Lower lobe of right lung (tissue), 2 donors: ENCODE results near the gene NEU3. TPM values are rescaled to one million over a fixed set of nuclear protein-coding genes. Genes with fewer than 3 reads are reported as not detected.
"Not testable (repeated sequence)": the region's sequence is repeated elsewhere in the genome, so short reads cannot be mapped to it uniquely, and the experiment has no call there.

Experiments
- ATAC-seq, 2 donors: fragments of 200-7000 bp; cut with Tn5 transposase; one replicate each; pipeline ENCODE4 v1.9.1; 2020 to 2022; ENCODE audit warnings: mild to moderate bottlenecking in 2 of 2, moderate library complexity in 2 of 2
- DNase-seq: peaks from one replicate; pipeline ENCODE4 v3.0.0-alpha.2; 2020
- H3K27ac ChIP-seq: fragments of 200-600 bp; one replicate; pipeline ENCODE4 v1.8.0; 2022
- H3K27me3 ChIP-seq: fragments of 200-600 bp; one replicate; pipeline ENCODE4 v1.8.0; 2022; ENCODE audit warnings: low read depth
- H3K36me3 ChIP-seq: fragments of 200-600 bp; one replicate; pipeline ENCODE4 v1.8.0; 2022; ENCODE audit warnings: mild to moderate bottlenecking
- H3K4me1 ChIP-seq: fragments of 200-600 bp; one replicate; pipeline ENCODE4 v1.8.0; 2022
- H3K4me3 ChIP-seq: fragments of 200-600 bp; one replicate; pipeline ENCODE4 v1.8.0; 2022; ENCODE audit warnings: mild to moderate bottlenecking
- H3K9me3 ChIP-seq: fragments of 200-600 bp; one replicate; pipeline ENCODE4 v1.8.0; 2022
- CTCF ChIP-seq: fragments of 200-600 bp; IDR thresholded peaks from one replicate; pipeline ENCODE4 v1.8.0; 2022; ENCODE audit warnings: antibody characterized with exemption, mild to moderate bottlenecking
- intact Hi-C: fragments of 100-400 bp; cut with DNase I; formaldehyde crosslinking; loops from one replicate; pipeline ENCODE4 v1.11.0; 2022
- total RNA-seq: library from RNA; stranded (reverse); fragmentation: NEBNext Ultra II Directional; extraction: Animal tissue kit (Norgen Biotek cat#: 25700); gene quantifications from one replicate; pipeline ENCODE4 v1.2.1, GENCODE V29; 2021
- donor health status: DM: no; HTN: yes; CAD: no; lungs with severe emphysema.

Gene NEU3
- total RNA-seq, 1 donor from 2014 or later = 10.7 TPM

DNA sequence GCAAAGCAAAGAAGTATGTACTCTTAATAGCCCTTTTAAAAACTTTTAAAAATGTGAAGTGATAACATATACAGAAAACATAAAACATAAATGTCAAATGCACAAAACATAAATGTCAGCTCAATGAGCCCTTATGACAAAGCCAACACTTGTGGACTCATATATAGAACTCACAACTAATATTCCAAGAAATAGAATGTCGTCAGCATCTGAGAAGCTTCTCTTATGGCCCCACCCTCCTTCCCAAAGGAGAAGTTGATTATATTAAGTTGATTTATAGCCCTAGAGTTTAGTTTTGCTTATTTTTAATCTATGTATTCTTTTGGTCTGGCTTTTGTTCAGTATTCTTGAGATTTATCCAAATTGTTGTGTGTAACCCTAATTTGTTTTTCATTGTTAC is 13.8 kb downstream of the NEU3 start:
- no peak for DNase-seq
- TF ChIP-seq CTCF = no peak
- Histone ChIP-seq H3K36me3 (peaks cover 23% of the 10 kb centered on the region), H3K4me1 (no peaks in the 10 kb centered on the region), H3K27ac (no peak overlapping the region), H3K27me3 (no peaks in the 10 kb centered on the region), H3K4me3 (no peak overlapping the region), H3K9me3 (no peaks in the 10 kb centered on the region)
- ATAC-seq = no peak
- intact Hi-C loops = no loop called here

GRCh38 chr11:75004215-75004614 is 15.5 kb downstream of the NEU3 start:
- Histone ChIP-seq H3K27me3 (no peaks in the 10 kb centered on the region), H3K4me1 (no peaks in the 10 kb centered on the region), H3K36me3 (peaks cover 30% of the 10 kb centered on the region), H3K9me3 (no peaks in the 10 kb centered on the region), H3K27ac (no peak overlapping the region), H3K4me3 (no peak overlapping the region)
- DNase-seq (no peak), ATAC-seq (no peak)
- intact Hi-C loops = no loop called here
- no peak for TF ChIP-seq CTCF

- DNase-seq (no peak), ATAC-seq (no peak)
- Histone ChIP-seq H3K4me1 (no peaks in the 10 kb centered on the region), H3K27me3 (no peaks in the 10 kb centered on the region), H3K36me3 (peaks cover 23% of the 10 kb centered on the region), H3K4me3 (no peak overlapping the region), H3K9me3 (no peaks in the 10 kb centered on the region), H3K27ac (no peak overlapping the region)
- no peak for TF ChIP-seq CTCF
- intact Hi-C loops = no loop called here
These were observed 22.6 kb downstream of the NEU3 start for GRCh38 chr11:75011357-75011756.

GRCh38 chr11:75011872-75012271 is 23.1 kb downstream of the NEU3 start:
- H3K4me3 ChIP-seq = no peak overlapping the region
- H3K36me3 ChIP-seq = peaks cover 18% of the 10 kb centered on the region
- ATAC-seq (no peak), DNase-seq (no peak)
- H3K9me3 ChIP-seq = no peaks in the 10 kb centered on the region
- H3K27me3 ChIP-seq = no peaks in the 10 kb centered on the region
- no peak overlapping the region for H3K27ac ChIP-seq
- no peaks in the 10 kb centered on the region for H3K4me1 ChIP-seq
- no peak for TF ChIP-seq CTCF
- intact Hi-C loops = no loop called here

- no peaks in the 10 kb centered on the region for H3K27me3 ChIP-seq
- H3K27ac ChIP-seq = no peak overlapping the region
- intact Hi-C loops = no loop called here
- peaks cover 8% of the 10 kb centered on the region for H3K36me3 ChIP-seq
- H3K4me1 ChIP-seq = no peaks in the 10 kb centered on the region
- TF ChIP-seq CTCF = no peak
- H3K9me3 ChIP-seq = no peaks in the 10 kb centered on the region
- ATAC-seq (no peak), DNase-seq (no peak)
- no peak overlapping the region for H3K4me3 ChIP-seq
These were observed 24.3 kb downstream of the NEU3 start for GRCh38 chr11:75013051-75013450.

- ATAC-seq (no peak), DNase-seq (no peak)
- intact Hi-C loops = no loop called here
- H3K27ac ChIP-seq = no peak overlapping the region
- no peaks in the 10 kb centered on the region for H3K9me3 ChIP-seq
- no peak for TF ChIP-seq CTCF
- no peaks in the 10 kb centered on the region for H3K4me1 ChIP-seq
- no peaks in the 10 kb centered on the region for H3K27me3 ChIP-seq
- peaks cover 6% of the 10 kb centered on the region for H3K36me3 ChIP-seq
- H3K4me3 ChIP-seq = no peak overlapping the region
These were observed 25.4 kb downstream of the NEU3 start for GRCh38 chr11:75014129-75014528.

GRCh38 chr11:75019200-75019599 is 30.5 kb downstream of the NEU3 start:
- H3K27ac ChIP-seq, H3K9me3 ChIP-seq, H3K27me3 ChIP-seq, H3K4me3 ChIP-seq, ATAC-seq, H3K36me3 ChIP-seq, H3K4me1 ChIP-seq, DNase-seq, intact Hi-C loops: not testable (repeated sequence)

- intact Hi-C loops, H3K27me3 ChIP-seq, H3K36me3 ChIP-seq, DNase-seq, H3K9me3 ChIP-seq, H3K27ac ChIP-seq, H3K4me3 ChIP-seq, ATAC-seq, H3K4me1 ChIP-seq: not testable (repeated sequence)
These were observed 31.6 kb downstream of the NEU3 start for GRCh38 chr11:75020328-75020727.
